ENCODE results near the gene GPC5. TPM values are rescaled to one million over a fixed set of nuclear protein-coding genes. Genes with fewer than 3 reads are reported as not detected.

GPC5 gene
- total RNA-seq, 1 donor from 2014 or later = 0.17 TPM

DNA sequence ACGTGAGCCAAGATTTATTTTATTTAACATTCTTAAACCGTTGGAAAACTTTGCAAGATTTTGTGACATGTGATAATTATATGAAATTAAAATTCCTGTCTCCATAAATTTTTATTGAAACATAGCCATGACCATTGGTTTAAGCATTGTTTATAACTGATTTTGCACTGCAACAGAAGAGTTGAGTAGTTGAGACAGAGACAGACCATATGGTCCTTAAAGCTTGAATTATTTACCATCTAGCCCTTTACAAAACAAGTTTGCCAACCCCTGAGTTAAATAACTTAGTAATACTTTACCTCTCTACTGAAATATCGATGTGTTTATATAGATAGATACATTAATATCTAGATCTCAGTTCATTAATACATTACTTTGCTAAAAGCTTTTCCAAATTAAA, 1014.1 kb downstream of the GPC5 start:
- DNase-seq (ENCODE audit: low read depth) = no peak
- Histone ChIP-seq H3K27me3 (ENCODE audit: control insufficient read depth, insufficient read depth, low read length) (no peaks in the 10 kb centered on the region), H3K36me3 (ENCODE audit: control insufficient read depth, insufficient read depth, low read length) (no peaks in the 10 kb centered on the region), H3K4me3 (ENCODE audit: low read depth, low read length) (no peak overlapping the region)
- TF ChIP-seq, protein P1, sequence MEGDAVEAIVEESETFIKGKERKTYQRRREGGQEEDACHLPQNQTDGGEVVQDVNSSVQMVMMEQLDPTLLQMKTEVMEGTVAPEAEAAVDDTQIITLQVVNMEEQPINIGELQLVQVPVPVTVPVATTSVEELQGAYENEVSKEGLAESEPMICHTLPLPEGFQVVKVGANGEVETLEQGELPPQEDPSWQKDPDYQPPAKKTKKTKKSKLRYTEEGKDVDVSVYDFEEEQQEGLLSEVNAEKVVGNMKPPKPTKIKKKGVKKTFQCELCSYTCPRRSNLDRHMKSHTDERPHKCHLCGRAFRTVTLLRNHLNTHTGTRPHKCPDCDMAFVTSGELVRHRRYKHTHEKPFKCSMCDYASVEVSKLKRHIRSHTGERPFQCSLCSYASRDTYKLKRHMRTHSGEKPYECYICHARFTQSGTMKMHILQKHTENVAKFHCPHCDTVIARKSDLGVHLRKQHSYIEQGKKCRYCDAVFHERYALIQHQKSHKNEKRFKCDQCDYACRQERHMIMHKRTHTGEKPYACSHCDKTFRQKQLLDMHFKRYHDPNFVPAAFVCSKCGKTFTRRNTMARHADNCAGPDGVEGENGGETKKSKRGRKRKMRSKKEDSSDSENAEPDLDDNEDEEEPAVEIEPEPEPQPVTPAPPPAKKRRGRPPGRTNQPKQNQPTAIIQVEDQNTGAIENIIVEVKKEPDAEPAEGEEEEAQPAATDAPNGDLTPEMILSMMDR (IDR thresholded peaks at IDR 0.05; ENCODE audit: insufficient read depth, low read length, poor library complexity, severe bottlenecking) = no peak

- TF ChIP-seq, protein P1 (IDR thresholded peaks at IDR 0.05; ENCODE audit: insufficient read depth, low read length, poor library complexity, severe bottlenecking) = no peak
- no peak overlapping the region for H3K4me3 ChIP-seq (ENCODE audit: low read depth, low read length)
- DNase-seq (ENCODE audit: low read depth) = no peak
- no peaks in the 10 kb centered on the region for H3K36me3 ChIP-seq (ENCODE audit: control insufficient read depth, insufficient read depth, low read length)
- H3K27me3 ChIP-seq (ENCODE audit: control insufficient read depth, insufficient read depth, low read length) = no peaks in the 10 kb centered on the region
These were observed 1014.6 kb downstream of the GPC5 start for GRCh38 chr13:92412996-92413395.

DNA sequence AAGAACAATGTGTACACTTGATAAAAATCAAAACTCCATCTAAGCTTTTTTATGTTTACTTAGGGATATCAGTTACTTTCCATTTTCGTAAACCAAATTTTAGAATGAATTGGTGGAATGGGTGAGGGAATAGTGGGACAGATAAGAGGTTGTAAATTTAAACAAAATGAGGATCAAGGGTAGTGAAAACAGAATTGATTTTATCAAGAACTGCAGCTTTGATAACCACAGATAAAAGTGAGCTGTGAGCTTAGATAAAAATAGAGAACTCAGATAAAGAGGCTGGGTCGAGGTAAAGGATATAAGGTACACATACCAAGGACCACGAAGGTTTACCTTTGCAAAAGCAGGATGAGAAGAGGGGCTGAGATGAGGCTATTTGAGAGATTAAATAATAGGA, 1015.0 kb downstream of the GPC5 start:
- H3K27me3 ChIP-seq (ENCODE audit: control insufficient read depth, insufficient read depth, low read length) = no peaks in the 10 kb centered on the region
- H3K36me3 ChIP-seq (ENCODE audit: control insufficient read depth, insufficient read depth, low read length) = no peaks in the 10 kb centered on the region
- no peak overlapping the region for H3K4me3 ChIP-seq (ENCODE audit: low read depth, low read length)
- TF ChIP-seq, protein P1 (IDR thresholded peaks at IDR 0.05; ENCODE audit: insufficient read depth, low read length, poor library complexity, severe bottlenecking) = no peak
- DNase-seq (ENCODE audit: low read depth) = no peak

DNA sequence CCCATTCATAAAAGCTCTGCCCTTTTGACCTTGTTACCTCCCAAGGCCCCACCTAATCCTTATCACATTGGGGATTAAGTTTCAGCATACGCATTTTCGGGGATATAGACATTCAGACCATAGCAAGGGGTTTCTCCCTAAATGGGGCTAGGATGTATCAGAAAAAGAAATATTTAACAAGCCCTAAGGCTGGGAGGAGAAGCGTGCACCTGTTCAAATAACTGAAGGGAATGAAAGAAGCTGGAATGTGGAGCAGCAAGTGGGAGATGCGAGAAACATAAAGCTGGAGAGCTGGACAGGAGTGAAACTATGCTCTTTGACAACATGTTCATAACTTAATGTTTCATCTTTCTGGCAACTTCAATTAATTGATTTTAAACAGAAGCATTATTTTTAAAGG, 1016.4 kb downstream of the GPC5 start:
- Histone ChIP-seq H3K27me3 (ENCODE audit: control insufficient read depth, insufficient read depth, low read length) (no peaks in the 10 kb centered on the region), H3K36me3 (ENCODE audit: control insufficient read depth, insufficient read depth, low read length) (no peaks in the 10 kb centered on the region), H3K4me3 (ENCODE audit: low read depth, low read length) (no peak overlapping the region)
- no peak for DNase-seq (ENCODE audit: low read depth)
- TF ChIP-seq, protein P1 (IDR thresholded peaks at IDR 0.05; ENCODE audit: insufficient read depth, low read length, poor library complexity, severe bottlenecking) = no peak

GRCh38 chr13:92415781-92416180, 1017.4 kb downstream of the GPC5 start:
- Histone ChIP-seq H3K27me3 (ENCODE audit: control insufficient read depth, insufficient read depth, low read length) (no peaks in the 10 kb centered on the region), H3K36me3 (ENCODE audit: control insufficient read depth, insufficient read depth, low read length) (no peaks in the 10 kb centered on the region), H3K4me3 (ENCODE audit: low read depth, low read length) (no peak overlapping the region)
- DNase-seq (ENCODE audit: low read depth) = no peak
- TF ChIP-seq, protein P1 (IDR thresholded peaks at IDR 0.05; ENCODE audit: insufficient read depth, low read length, poor library complexity, severe bottlenecking) = no peak

DNA sequence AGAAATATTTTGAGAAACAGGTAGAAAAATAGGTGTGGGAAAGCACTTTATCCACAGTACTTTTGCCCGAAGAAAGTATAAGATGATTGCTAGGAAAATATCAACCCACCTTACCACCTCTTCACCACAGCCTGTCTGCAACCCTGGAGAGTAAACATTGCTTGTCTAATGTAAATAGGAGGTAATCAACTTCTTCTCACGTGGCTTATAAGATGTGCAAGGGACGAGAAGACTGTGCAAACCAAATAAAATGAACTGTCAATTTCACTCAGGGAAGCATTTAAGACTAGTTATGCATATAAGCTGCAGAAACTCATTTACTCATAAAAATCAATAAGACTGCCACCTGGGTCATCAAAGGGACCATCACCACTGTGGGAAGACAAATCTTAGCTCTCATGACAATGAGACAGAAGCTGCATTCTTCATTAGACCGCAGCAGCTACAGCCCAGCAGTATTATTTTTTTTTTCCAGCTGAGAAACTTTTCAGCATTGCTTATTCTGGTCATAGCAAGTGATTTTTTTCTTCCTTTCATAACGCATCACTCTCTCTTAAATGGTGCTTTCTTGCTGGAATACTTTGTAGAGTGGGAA, 1020.5 kb downstream of the GPC5 start:
- no peaks in the 10 kb centered on the region for H3K36me3 ChIP-seq (ENCODE audit: control insufficient read depth, insufficient read depth, low read length)
- H3K4me3 ChIP-seq (ENCODE audit: low read depth, low read length) = no peak overlapping the region
- no peak for DNase-seq (ENCODE audit: low read depth)
- no peaks in the 10 kb centered on the region for H3K27me3 ChIP-seq (ENCODE audit: control insufficient read depth, insufficient read depth, low read length)
- TF ChIP-seq, protein P1 (IDR thresholded peaks at IDR 0.05; ENCODE audit: insufficient read depth, low read length, poor library complexity, severe bottlenecking) = no peak
